Bronchial smooth muscle cell (primary cell): ENCODE data around the gene ADCYAP1R1. TPM values are rescaled to one million over a fixed set of nuclear protein-coding genes. Genes with fewer than 3 reads are reported as not detected.

ENCODE experiments used
- total RNA-seq: library from RNA; depleted of rRNA; stranded (reverse); fragments of >200 nt; gene quantifications from 2 replicates; pipeline ENCODE4 v1.2.1, GENCODE V29; 2014

Gene ADCYAP1R1
- total RNA-seq = not detected in 2 replicates

GRCh38 chr7:31051598-31052486 lies at the start of gene ADCYAP1R1:
ADCYAP1R1 (plus strand) TSS chr7:31052308; CDS start chr7:31063265, 10,957 bp downstream.

Other genes starting within 250 kb of the ADCYAP1R1 start
- gene AQP1, start 140.5 kb upstream of the ADCYAP1R1 start, total RNA-seq = 1.4 and 1.7 TPM in 2 replicates
- not detected in 2 replicates for gene GHRHR, start 88.4 kb upstream of the ADCYAP1R1 start, total RNA-seq